GM12865 (cell line): ENCODE data around the gene ADAM12.

Experiments used
- DNase-seq: peaks from one replicate; pipeline ENCODE4 v3.0.0; 2010; ENCODE audit warnings: low read depth
- H3K4me3 ChIP-seq: 2 replicates; pipeline ENCODE4 v1.5.1; 2011; ENCODE audit warnings: mild to moderate bottlenecking, low read depth, low read length, control low read depth
- CTCF ChIP-seq: IDR thresholded peaks from 2 replicates; pipeline ENCODE4 v1.5.1; 2011; ENCODE audit warnings: low read length, control low read depth, low read depth, inconsistent platforms; ENCODE audit not compliant: insufficient read depth; ENCODE audit errors: missing control alignments

The ADAM12 gene

GRCh38 chr10:126160971-126161630 lies 227.2 kb downstream of the ADAM12 start:
- DNase-seq = no peak
- TF ChIP-seq CTCF = no peak
- no peak overlapping the region for H3K4me3 ChIP-seq

DNA sequence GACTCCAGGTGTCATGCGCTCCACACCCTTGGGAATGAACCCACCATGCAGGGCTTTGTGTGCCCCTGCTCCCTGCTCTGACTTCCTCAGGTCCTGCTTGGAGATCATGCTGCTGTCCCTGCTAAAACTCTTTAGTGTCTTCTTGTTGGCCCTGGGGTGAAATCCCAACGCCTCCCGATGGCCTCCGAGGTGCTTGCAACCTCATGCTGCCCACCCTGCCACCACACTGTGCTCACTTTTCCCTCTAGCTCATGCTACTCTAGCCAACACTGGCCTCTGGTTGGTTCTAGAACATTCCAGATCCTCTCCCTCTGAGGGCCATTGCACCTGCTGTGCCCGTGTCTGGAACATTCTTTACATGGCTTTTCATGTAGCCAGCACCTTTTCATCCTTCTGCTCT lies 227.7 kb downstream of the ADAM12 start:
- no peak overlapping the region for H3K4me3 ChIP-seq
- TF ChIP-seq CTCF = no peak
- no peak for DNase-seq

DNA sequence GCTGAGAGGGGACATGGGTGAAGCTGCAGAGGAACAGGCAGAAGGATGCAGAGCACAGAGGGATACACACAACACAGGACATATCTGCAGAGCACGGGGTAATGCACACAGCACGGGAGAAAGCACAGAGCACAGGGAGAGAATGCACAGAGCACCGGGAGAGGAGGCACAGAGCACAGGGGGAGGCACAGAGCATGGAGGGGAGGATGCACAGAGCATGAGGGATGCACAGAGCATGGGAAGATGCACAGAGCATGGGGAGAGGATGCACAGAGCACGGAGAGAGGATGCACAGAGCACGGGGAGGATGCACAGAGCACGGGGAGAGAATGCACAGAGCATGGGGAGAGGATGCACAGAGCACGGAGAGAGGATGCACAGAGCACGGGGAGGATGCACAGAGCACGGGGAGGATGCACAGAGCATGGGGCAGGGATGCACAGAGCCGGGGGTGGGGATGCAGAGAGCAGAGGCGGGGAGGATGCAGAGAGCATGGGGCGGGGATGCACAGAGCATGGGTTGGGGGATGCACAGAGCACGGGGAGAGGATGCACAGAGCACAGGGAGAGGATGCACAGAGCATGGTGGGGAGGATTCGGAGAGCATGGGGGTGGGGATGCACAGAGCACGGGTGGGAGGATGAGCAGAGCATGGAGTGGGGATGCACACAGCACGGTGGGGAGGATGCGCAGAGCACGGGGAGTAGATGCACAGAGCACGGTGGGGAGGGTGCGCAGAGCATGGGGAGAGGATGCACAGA lies 230.0 kb downstream of the ADAM12 start:
- TF ChIP-seq CTCF = no peak

GRCh38 chr10:126157189-126157588 lies 231.1 kb downstream of the ADAM12 start:
- H3K4me3 ChIP-seq = no peak overlapping the region
- TF ChIP-seq CTCF = no peak
- no peak for DNase-seq

More for the DNA sequence above, 230.0 kb downstream of the ADAM12 start:
- no peak overlapping the region for H3K4me3 ChIP-seq
- no peak for DNase-seq

GRCh38 chr10:126156503-126156902 lies 231.8 kb downstream of the ADAM12 start:
- no peak for DNase-seq
- H3K4me3 ChIP-seq = no peak overlapping the region
- TF ChIP-seq CTCF = no peak

DNA sequence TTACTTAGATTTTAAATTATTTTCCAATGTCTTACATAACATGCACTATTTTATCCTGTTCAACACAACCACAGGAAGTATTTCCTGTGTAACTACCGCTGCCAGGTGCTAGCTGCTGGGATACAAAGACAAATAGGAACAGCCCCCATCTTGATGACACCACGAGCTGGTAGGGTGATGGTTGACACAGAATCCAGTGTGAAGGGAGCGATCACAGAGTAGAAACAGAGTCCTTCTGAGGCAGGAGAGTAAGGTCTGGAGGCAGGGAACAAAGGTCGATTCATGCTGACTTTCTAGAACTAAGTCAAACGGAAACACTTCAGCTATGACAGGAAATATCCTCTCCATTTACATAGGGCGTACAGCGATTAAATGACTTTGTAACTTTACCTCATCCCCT lies 232.3 kb downstream of the ADAM12 start:
- no peak for DNase-seq
- no peak overlapping the region for H3K4me3 ChIP-seq
- TF ChIP-seq CTCF = no peak

GRCh38 chr10:126155528-126155927 lies 232.7 kb downstream of the ADAM12 start:
- DNase-seq = no peak
- no peak overlapping the region for H3K4me3 ChIP-seq
- no peak for TF ChIP-seq CTCF
